Panc1 (cell line): ENCODE results near the gene GAL3ST2.

Source experiments
- POLR2AphosphoS5 ChIP-seq: IDR thresholded peaks from 2 replicates; pipeline ENCODE4 v1.6.1; 2012; ENCODE audit warnings: mild to moderate bottlenecking, low read depth, low read length, moderate library complexity
- SIN3A ChIP-seq: IDR thresholded peaks from 2 replicates; pipeline ENCODE4 v1.6.1; 2012; ENCODE audit warnings: low read depth, mild to moderate bottlenecking, low read length, moderate library complexity, borderline replicate concordance; ENCODE audit not compliant: insufficient read depth
- TCF7L2 ChIP-seq: IDR thresholded peaks from 2 replicates; pipeline ENCODE4 v1.6.1; 2011; ENCODE audit warnings: mild to moderate bottlenecking, low read depth, low read length, inconsistent platforms
- TF ChIP-seq, protein P1 (sequence below): fragments of 450-650 bp; IDR thresholded peaks from 2 replicates; pipeline ENCODE4 v1.5.1; 2017; ENCODE audit warnings: mild to moderate bottlenecking

DNA sequence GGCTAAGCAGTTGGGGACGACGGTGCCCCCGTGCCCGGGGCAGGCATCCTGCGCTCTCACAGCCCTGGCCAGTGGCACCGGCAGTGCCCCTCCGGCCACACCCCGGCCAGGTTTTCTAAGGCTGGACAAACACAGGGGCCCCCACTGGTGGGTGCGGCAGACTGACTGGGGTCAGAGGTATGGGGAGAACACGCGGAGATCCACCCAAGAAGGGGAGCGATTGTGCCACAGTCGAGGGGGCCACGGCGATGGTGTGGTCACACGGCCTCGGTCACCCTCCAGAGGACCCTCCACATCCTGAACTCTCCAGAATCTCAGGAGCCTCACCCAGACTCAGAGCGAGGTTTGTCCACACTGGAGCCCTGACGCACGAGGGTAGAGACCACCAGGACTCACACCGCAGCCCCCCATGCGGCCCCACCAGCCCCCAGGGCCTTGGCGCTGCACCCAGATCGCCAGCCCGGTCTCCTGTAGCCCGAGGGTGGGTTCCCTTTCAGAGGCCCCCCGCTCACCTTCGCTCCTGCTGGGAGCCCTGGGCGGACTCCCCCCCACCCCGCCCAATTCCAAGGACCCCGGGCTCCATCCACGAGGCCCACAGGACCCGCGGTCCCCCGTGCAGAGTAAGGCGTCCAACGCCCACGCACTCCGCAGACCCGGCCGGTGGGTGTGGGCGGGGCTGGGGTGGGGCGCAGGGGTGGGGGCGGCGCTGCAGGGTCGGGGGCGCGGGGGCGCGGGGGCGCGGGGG, 66.9 kb downstream of the GAL3ST2 start:
- TF ChIP-seq, protein P1, sequence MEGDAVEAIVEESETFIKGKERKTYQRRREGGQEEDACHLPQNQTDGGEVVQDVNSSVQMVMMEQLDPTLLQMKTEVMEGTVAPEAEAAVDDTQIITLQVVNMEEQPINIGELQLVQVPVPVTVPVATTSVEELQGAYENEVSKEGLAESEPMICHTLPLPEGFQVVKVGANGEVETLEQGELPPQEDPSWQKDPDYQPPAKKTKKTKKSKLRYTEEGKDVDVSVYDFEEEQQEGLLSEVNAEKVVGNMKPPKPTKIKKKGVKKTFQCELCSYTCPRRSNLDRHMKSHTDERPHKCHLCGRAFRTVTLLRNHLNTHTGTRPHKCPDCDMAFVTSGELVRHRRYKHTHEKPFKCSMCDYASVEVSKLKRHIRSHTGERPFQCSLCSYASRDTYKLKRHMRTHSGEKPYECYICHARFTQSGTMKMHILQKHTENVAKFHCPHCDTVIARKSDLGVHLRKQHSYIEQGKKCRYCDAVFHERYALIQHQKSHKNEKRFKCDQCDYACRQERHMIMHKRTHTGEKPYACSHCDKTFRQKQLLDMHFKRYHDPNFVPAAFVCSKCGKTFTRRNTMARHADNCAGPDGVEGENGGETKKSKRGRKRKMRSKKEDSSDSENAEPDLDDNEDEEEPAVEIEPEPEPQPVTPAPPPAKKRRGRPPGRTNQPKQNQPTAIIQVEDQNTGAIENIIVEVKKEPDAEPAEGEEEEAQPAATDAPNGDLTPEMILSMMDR = no peak
- TF ChIP-seq TCF7L2 (no peak), POLR2AphosphoS5 (no peak), SIN3A (no peak)
